NCI-H524 treated with DMSO at 0.1 percent for 48 hours (cell line): ENCODE data around the gene USP36.

Source experiments
- DNase-seq: peaks from one replicate; lab custom pipeline; 2025; lab: John Stamatoyannopoulos, UW

The USP36 gene

DNA sequence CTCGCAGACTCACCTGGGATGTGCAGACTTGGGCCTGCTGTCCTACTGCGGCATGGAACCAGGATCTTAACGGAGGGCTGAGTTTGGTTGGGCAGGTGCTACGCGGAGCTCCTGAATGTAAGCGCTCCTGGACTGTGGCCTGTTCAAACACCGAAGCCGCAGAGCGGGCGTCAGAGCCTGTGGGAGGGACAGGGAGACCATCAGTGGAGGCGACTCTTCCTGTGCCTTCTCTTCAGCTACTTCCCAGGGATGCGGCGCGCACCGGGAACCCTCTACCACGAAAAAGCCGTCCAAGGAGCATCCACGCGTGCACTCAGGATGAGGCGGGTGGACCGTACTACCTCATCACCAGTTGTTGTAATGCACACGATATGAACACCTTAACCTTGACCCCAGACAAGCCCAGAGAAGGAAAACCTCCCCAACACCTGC, 2.0 kb downstream of the USP36 start:
- no peak for DNase-seq

DNA sequence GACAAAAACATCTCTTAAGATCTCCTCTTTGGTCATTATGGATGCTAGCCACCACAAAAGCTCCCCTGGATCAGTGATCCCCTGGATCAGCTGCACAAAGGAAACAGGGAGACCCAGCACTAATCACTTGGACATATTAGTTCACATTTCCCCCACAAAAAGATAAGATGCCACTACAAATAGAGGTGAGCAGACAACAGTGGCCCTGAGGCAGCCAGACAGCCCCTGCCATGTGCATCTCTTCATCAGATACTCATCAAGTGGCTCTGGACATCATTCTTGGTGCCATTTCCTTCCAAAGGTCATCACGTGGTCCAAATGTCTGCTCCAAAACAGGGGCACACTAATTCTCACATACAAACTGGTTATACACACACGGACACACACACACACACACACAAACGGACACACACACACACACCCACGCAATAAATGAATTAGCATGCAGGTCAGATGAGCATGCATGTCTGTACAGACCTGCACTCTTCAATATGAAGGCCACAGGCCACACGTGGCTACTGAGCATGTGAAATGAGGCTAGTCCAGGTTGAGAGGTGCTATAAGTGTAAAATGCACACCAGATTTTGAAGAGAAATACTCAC, 4.1 kb downstream of the USP36 start:
- no peak for DNase-seq

DNA sequence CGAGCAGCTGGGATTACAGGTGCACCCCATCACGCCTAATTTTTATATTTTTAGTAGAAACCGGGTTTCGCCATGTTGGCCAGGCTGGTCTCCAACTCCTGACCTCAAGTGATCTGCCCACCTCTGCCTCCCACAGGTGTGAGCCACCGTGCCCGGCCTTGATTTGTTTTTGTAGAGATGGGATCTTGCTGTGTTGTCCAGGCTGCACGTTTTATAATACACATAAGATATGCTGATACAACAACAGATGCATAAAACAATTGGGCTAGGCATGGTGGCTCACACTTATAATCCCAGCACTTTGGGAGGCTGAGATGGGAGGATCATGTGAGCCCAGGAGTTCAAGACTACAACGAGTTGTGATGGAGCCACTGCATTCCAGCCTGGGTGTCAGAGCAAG, 6.0 kb downstream of the USP36 start:
- no peak for DNase-seq

DNA sequence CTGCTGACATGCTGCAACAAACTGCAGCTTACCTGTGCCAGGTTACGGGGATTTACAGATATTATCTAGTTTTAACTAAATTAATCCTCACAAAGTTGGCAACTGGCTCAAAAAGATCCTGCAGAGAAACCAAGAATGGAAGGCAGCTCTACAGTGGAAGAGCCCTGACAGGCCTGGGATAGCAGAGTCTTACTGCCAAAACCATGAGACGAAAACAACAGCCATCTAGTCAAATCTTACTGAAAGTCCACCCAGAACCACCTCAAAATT, 8.1 kb downstream of the USP36 start:
- no peak for DNase-seq

DNA sequence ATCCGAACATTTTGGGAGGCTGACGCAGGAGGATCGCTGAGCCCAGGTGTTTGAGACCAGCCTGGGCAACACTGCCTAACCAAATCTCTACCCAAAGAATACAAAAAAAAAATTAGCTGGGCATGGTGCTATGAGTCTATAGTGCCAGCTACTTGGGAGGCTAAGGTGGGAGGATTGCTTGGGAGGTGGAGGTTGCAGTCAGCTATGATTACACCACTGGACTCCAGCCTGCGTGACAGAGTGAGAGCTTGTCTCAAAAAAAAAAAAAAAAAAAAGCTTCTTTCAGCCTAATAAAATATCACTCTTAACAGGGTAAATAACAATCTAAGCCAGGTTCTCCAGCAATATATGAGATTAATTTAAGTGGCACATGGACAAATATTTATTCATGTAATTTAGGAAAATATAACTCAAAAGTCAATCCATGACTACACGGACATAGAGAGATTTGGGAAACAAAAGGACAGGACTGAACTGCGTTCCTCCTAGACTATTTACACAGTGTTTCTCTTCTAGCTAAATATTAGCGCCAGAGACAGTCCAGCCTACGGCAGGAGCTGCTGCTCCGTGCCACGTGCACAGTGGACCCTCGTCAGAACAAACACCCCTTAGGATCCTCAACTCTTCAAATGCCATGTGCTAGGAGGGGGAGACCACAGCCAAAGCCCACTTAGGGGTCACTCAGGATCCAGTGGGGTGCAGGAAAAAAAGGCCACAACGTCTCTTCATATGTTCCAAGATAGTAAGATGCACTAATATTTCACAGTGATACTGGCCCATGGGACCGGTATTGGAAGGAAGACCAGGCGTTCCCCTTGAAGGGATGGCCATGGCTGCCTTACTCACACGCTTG, 8.7 kb downstream of the USP36 start:
- DNase-seq: no peak

DNA sequence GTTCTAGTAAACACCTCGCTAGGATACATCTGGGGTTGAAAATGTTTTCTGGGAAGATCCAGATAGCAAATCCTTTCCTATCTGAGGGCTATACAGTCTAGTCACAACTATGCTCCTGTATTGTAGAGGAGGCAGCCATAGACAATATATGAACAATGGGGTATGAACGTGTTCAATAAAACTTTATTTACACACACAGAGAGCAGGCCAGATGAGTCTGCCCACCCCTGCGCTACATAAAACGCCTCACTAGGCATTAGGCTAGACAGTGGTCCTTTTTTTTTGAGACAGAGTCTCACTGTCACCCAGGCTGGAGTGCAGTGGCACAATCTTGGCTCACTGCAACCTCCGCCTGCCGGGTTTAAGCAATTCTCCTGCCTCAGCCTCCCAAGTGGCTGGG, 11.1 kb downstream of the USP36 start:
- no peak for DNase-seq

DNA sequence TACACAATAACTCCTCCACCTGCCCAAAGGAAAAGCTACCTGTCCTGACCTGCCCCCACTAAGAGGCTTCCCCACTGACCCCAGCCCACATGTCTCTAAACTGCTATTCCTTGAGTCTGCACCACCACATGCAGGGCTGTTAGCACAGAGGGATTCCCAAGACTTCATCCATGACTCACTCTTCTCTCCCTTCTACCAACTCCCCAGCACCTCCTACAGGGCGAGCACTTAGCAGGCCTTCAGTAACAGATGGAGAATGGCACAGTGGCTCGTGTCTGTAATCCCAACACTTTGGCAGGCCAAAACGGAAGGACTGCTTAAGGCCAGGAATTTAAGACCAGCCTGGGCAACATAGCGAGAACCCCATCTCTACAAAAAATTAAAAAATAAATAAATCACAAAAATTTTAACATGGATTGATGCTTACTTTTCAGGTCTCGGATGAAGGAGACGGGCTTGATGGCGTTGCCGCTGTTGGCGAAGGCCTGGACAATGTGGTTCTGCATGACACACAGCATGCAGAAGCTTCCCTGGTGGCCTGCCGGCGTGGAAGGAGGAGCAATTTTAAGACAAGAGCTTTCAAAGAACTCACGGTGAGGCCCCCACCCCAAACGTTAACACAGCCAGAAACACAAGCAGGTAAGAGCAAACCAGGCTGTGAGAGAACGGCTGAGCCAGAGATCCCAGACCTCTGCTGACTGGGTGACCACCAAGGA, 12.0 kb downstream of the USP36 start:
- no peak for DNase-seq

DNA sequence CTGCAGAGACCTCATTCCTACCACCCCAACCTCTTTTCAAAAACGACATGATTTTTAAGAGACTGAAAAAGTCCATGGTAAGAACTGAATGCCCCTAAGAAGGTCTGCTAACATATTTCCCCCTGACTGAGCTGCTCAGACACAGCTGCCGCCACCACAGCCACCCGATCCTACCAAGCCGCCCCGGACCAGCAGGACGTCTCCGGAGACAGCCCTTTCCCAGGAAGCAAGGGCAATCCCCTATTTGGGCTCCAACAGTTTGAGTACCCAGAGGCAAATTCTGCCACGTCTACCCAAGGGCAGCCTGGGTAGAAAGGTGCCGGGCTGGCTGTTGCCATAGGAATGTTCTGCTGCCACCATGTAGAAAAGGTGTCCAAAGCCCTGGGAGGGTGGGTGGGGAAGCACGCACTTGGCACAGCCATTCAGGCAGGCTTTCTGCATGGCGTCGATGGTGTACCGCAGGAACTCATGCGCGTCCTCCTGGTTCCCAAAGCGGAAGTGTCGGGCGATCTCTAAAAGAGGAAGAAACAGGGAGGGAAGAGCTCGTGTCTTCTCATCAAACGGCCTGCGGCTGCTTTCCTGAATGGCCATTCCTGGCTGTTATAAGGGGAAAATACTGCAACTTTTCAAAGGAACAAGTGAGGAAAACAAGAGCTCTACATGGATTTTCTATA, 13.6 kb downstream of the USP36 start:
- no peak for DNase-seq

DNA sequence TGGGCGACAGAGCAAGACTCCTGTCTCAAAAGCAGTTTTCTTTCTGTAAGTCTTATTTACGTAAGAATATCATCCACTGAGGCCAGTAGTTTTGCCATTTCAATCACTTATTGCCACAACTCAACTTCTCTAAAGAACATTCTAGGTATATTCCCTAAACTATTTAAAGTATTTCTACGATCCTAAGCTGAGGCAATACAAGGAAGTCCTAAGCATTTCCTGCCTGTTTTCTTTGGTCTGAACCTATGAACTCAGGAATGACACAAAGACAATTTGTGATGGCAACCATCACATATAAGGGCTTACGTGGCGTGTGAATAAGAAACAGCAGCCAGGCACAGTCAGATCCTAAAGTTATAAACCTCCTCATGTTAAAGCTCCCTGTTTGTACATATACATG, 14.2 kb downstream of the USP36 start:
- no peak for DNase-seq

DNA sequence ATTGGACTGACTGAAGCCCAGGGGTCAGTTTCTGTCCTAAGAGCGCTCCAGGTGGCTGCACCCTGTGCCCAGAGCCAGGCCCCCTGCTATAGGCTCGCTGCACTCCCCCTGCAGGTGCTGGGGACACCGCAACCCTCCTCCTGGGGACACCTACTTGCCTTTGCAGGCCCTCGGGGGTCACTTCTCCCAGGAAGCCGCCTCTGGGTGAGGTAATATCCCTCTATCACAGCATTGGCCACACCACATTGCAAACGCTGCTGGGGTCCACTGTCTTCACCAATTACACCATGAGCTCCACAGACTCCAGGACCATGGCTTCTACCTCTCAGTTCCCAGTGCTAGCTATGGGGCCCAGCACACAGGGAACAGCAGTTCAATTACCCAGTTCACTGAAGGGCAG, 14.9 kb downstream of the USP36 start:
- DNase-seq: no peak

DNA sequence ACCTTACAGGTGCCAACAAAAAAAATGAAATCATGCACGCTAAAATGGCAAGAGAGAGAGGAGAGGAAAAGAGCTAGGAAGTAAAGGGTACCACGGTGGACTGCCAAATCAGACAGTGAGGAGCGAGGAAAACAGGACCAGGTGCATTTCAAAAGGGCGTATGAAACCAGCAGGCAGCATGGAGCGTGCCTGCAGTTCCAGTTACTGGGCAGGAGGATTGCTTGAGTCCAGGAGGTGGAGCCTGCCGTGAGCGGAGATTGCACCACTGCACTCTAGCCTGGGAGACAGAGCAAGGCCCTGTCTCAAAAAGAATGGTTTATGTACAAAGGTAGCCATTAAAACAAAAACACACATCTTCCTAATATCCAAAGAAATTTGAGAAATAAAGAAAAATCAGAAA, 16.4 kb downstream of the USP36 start:
- DNase-seq: no peak

DNA sequence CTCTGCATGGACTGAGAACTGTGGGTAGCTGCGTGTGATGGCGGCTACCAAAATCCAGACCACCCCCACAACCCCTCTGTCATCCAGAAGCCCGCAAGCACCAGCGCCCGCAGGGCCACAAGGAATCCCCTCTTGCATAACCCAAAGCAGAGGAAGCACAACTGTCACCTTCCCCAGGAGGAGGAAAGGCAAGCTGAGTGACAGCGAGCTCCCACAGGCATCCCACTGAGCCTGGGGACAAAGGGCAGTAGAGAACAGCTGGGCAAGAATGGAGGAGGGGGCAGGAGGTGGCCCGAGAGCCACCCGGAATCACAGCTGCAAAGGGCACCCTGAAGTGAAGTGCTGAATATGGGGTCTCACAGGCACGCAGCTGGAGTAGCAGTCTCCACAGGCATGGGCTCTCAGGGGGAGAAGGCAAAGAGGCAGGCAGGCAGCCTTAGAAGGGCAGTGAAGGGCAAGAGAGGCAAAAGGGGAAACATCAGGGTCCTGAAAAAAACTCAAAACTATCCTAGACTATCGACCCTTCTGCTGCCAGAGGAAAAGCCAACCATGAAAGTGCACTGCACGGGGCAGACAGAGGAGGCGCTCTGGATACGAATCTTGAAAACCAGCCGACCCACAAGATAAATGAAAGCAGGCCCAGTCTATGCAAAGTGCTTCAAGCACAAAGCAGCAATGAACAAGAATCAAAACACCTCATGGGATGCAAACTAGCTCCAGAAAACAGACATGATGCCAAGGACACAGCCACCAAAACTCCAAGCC, 17.1 kb downstream of the USP36 start:
- DNase-seq: no peak

DNA sequence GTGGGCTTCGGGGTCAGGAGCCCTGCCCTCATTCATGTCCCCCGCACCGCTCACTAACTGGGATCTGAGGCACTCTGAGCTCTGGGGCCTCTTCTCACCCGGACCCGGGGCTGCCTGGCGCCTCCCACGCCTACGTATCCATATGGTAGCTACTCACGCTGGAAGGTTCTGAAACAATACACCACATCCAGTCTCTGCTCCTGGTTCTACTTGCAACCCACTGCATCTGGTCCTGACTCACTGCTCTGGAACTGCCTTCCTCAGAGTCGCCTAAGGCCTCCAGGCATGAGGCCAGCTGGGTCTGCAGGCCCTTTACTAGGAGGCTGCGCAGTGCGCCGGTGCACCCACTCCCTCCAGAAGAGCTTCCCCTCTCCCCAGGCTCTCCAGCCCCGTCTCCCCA, 18.1 kb downstream of the USP36 start:
- no peak for DNase-seq

DNA sequence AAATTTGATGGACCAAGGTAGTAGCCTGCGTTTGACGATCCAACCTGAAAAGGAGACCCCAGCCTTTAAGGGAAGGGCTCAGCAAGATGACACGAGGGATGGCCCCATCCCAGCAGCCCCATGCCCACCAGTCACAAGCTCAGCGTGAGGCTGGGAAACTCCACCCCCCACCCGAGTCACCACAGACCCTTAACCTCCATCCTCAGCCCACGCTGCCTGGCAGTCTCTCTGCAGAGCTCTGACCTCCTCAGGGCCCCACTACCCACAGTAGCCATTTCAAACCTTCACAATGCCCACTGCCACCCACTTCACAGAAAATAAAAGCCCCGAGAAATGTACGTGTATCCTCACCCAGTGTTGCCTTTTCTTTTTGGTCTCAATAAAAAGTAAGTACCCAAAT, 18.7 kb downstream of the USP36 start:
- no peak for DNase-seq

DNA sequence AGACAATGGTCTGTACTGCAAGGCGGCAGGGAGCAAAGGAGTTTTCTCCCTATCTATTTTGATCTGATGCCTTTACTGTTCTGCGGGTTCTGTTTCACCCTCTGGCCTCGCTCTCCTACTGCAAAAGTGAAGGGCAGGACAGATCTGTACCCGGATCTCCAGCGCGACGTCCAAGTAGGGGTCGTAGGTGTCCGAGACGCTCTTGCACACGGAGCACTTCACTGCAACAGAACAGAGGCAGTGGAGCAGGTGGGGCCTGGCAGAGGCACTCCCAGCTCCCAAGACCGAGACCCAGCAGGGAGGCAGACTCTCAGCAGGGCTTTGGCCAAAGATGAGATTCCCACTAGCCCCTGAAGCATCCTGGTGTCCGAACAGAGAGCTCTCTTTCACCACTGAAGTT, 19.8 kb downstream of the USP36 start:
- DNase-seq: no peak

DNA sequence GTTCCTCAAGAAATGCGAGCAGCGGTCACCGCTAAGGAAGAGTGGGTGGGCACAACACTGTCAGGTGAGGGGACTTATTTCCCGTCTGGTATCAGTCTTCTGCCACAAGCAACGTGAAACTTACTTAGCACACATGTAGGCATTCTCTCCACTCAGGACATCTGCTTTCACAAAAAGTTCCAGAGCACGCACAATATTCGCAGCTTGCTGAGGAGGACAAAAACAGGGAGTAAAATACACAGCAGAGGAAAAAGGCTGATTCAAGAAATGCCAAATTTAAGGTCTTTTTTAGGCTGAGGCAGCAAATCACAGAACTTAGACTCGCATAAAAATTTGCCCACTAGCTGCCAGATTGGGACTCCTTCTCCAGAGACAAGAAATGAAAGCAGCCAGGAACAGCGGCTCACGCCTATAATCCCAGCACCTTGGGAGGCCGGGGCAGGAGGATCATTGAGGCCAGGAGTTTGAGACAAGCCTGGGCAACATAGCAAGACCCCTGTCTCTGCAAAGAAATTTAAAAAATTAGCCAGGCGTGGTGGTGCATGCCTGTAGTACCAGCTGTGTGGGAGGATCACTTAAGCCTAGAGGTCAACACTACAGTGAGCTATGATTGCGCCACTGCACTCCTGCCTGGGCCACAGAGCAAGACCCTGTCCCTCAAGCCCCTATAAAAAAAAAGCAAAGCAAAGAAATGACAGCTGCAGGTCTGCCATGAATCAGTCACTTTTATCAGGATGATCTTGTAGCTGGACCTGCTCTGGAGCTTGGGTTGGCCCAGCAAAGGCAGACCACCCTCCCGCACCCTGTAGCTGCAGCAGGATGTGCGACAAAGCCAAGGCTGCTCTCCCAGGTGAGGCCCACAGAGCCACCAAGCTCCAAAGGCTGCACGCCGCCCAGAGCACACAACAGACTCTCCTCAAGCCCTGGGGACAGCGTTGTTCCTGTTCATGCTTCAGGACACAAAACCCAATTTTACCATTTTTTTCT, 20.5 kb downstream of the USP36 start:
- DNase-seq: no peak

DNA sequence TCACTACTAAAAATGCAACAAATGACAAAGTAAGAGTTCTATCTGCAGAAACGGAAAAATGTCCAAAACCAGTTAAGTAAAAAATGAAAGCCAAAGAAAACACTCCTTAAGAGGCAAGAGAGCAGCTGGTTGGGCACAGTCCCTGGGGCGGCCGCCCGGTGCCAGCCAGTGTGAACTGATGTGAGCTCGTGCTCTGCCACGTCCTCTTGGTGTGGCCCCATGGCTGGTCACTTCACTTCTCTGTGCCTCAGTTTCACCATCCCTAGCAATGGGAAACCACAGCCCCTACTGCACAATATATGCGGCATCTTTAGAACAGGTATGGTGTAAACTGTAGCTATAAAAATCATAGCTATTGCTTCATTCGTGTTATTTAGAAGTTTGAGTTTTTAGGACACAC, 21.2 kb downstream of the USP36 start:
- DNase-seq: no peak

DNA sequence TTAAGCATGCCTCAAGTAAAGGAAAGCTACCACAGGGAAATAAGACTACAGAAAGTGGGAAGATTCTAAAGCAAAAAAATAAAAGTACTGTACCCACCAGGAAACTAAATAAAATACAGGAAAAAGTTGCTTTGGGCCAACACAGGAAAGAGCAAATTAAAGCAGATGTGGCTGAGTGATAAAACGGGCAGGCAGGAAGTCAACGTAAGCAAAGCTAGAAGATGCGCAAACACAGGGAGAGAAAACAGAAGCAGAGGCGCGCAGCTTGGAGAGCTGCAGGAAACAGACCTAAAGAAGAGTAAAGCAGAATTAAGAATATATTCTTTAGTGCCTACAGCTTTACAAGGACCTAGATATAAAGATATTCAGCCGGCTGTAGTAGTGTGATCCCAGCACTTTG, 21.7 kb downstream of the USP36 start:
- DNase-seq: no peak

DNA sequence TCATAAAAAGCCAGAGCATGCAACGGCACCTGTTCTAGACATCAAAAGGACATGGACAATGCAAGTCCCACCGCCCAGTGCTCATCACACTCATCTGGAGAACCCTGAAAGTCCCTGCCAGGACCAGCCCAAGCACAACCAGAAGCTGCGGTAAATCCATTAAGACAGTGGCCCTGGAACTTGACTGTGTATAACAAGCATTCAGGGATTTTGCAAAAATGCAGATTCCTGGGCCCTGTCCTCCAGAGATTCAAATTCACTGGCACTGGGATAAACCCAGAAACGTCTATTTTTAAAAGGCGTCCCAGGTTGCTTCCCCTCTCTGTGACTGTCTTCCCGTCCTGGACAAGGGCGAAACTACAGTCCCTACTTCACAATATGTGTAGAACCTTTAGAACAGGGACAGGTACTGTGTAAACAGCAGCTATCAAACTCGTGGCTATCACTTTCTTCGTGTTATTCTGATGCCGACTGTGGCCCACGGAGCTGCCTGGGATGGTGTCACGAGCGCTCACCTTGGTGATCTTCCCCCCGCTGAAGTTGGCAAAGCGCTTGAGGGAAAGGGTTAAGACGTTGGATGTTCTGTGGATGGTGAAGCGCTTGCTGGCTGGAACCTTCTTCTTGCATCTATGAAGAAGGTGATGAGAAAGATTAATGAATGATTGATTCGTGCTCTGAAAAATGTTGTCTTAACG, 22.3 kb downstream of the USP36 start:
- no peak for DNase-seq

DNA sequence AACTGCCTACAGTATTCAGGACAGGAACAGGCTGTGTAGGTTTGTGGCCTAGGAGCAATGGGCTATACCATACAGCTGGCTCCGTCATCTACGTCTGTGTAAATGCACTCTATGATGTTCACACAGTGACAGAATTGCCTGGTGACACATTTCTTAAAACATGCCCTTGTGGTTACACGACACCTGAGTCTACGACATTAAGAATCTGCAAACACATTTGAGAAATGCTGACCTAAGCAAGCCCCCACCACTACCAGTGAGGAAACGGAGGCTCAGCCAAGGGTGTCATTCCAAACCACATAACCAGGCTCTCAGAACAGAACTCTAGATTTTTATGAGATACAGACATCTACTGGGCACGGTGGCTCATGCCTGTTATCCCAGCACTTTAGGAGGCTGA, 23.5 kb downstream of the USP36 start:
- no peak for DNase-seq
